ENCODE data around the gene B3GNT3.
"Not testable (repeated sequence)": the region's sequence is repeated elsewhere in the genome, so short reads cannot be mapped to it uniquely, and the experiment has no call there.

B3GNT3 gene

GRCh38 chr19:17766543-17767131 is 28.3 kb upstream of the B3GNT3 start:
- no peak for DNase-seq (ENCODE audit: low read depth in 2 of 2)

DNA sequence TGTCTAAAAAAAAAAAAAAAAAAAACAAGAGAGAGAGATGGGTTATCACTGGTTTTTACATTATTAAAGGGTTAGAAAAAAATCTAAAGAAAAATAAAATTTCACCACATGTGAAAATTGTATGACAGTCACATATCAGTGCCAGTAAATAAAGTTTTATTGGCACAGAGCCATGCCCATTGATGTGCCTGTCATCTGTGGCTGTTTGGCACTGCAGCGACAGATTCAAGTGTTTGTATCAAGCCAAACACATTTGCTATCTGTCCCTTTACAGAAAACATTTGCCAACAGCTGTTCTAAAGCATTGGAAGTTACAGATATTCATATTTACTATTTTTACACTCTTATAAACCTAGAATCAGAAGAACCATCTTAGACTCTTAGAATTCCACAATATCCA is 27.4 kb upstream of the B3GNT3 start:
- DNase-seq (ENCODE audit: low read depth in 2 of 2) = no peak

GRCh38 chr19:17770613-17771012 is 24.3 kb upstream of the B3GNT3 start:
- no peak for DNase-seq (ENCODE audit: low read depth in 2 of 2)

- no peak for DNase-seq (ENCODE audit: low read depth in 2 of 2)
Observed at GRCh38 chr19:17772172-17772571, 22.8 kb upstream of the B3GNT3 start.

DNA sequence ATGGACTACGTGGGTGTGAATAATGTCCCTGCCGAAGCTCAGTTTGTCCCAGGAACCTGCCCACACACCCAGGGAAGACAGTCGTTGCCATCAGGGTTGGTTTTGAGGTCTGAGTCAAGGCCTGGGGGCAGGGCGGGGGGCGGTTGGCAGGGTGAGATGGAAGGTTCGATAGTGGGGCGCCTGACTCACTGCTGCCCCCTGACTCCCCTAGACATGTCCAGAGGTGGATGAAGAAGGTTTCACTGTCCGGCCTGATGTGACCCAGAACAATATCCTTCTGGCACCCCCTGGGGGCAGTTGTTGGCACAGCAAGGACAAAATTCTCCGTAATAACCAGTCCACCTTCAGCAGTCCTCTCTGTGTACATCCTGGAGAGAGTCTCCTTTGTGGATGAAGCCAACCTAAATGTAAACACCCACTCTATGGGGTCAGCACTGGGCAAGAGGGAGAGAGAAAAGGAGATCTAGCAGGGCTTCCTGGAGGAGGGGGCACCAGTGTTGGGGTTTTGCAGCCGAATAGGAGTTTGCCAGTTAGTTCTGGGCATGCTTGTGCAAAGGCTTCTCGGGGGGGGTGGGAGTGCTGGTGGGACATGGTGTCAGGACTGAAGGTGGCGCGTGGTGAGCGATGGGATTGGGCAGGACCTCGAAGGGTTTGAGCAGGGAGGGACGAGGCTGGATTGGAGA is 19.6 kb upstream of the B3GNT3 start:
- DNase-seq (ENCODE audit: low read depth in 2 of 2) = no peak

- no peak for DNase-seq (ENCODE audit: low read depth in 2 of 2)
Observed at GRCh38 chr19:17775991-17776803, 18.7 kb upstream of the B3GNT3 start.

- DNase-seq (ENCODE audit: low read depth in 2 of 2) = not testable (repeated sequence)
Observed at GRCh38 chr19:17777840-17778239, 17.1 kb upstream of the B3GNT3 start.

DNA sequence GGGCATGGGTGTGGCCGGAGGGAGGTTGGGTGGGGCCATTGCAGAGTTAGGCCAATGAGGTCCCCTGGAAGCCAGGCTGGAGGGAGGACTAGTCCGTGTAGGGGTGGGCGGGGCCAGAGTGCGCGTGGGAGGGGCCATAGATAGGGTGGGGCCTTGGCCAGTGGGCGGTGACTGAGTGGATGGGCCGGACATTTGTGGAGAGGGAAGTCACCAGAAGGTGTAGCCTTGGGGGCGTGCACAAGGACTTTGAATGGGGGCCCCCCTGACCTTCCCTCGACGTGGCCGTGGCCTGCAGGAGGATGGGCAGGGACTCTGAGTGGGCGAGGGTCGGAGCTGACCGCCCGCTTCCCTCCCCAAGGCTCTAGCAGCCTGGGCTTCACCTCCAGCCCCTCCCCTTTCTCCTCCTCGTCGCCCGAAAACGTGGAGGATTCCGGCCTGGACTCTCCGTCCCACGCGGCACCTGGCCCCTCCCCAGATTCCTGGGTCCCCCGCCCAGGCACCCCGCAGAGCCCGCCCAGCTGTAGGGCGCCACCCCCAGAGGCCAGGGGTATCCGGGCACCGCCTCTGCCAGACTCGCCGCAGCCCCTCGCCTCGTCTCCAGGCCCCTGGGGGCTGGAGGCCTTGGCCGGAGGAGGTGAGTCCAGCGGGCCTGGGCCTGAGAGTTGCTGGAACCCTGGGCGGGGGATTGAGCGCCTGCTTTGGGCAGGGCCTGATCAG is 16.5 kb upstream of the B3GNT3 start:
- DNase-seq (ENCODE audit: low read depth in 2 of 2) = no peak

DNA sequence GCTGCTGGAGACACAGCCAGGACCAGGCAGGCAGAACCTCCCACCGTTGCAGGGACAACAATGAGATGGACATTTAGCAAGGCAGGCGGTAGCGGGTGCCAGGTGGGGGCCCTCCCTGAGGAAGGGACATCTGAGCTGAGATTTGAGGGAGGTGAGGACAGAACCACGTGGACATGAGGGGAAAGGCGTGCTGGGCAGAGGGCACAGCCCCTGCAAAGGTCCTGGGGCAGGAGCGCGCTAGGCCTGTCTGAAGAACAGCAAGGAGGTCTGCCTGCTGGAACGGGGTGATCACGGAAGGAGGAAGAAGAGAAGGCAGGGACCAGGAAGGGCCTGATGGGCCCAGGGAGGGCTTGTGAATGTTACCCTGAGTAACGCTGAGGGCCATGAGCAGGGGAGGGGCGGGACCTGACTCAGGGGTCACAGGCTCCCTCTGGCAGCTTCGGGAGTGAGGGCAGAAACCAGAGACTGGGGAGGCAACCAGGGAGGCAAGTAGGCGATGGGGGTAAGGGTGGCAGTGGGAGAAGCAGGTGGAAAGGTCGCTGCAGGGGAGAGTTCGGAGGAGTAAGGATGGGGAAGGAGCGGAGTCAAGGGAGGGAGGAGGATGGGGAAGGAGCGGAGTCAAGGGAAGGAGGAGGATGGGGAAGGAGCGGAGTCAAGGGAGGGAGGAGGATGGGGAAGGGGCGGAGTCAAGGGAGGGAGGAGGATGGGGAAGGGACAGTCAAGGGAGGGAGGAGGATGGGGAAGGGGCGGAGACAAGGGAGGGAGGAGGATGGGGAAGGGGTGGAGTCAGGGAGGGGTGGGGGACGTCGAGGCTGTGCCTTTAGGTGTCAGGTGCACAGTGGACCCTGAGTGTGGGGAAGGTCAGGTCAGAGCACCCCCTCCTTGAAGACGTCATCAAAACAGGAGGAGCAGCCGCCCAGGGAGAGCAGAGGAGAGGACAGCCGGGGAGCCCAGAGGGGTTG is 15.7 kb upstream of the B3GNT3 start:
- no peak for DNase-seq (ENCODE audit: low read depth in 2 of 2)

DNA sequence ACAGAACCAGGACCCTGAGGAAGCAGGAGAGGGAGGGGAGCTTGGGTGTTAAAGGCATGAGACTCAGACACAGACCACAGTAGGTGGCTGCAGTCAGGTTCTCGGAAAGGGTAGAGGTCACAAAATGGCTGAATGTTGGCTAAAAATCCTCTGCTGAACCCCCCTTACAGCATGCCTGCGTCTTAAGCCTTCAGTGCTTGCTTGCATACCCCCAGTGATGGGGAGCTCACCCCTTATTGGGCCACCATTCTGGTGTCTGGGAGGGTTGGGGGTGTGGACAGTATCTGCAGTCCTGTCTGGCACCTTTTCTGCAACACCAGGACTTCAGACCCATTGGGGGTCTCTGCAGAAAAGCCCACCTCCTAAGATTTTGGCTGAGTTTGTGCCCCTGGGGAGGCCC is 14.2 kb upstream of the B3GNT3 start:
- DNase-seq (ENCODE audit: low read depth in 2 of 2) = no peak

DNA sequence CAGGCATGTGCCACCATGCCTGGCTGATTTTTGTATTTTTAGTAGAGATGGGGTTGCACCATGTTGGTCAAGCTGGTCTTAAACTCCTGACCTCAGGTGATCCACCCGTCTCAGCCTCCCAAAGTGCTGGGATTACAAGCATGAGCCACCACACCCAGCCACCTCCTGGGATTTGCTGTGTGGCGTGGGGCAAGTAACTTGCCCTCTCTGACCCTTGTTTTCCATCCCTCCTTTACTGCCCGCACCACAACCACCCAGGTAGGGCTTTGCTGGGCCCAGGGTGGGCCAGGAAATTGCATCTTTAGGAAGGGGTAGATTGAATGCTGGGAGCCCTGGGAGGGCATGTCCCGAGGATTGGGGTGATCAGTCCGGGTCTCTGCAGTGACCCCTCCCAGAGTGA is 11.2 kb upstream of the B3GNT3 start:
- not testable (repeated sequence) for DNase-seq (ENCODE audit: low read depth in 2 of 2)

DNA sequence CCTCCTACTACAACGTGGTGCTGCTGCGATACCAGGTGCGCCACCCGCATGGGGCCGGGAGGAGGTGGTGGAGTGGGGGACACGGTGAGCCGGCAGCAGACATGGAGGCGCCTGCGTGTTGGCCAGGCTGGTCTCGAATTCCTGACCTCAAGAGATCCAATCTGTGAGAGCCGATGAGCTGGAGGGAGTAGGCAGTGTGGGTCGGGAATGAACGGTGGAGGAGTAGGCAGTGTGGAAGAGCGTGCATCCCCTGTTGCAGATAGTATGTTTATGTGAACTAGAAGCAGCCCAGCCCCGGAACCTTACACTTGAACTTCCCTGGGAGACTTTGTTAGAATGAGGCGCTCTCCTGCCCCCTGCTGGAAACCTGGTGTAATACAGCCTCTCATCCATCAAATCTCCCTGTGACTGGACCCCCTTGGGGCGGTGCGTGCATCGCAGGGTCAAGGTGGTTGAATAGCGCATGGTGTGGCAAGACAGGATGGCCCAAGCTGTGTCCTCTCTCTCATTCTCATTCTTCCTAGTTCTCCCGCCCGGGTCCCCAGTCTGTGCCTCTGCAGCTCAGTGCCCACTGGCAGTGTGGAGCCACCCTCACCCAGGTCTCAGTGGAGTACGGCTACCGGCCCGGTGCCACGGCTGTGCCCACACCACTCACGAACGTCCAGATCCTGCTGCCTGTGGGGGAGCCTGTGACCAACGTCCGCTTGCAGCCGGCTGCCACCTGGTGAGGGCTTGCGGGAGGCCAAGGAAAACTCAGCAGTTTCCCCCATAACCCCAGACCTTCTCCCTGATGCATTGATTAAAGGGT is 10.5 kb upstream of the B3GNT3 start:
- peak; percentile 27 to 41 for DNase-seq (ENCODE audit: low read depth in 2 of 2)

DNA sequence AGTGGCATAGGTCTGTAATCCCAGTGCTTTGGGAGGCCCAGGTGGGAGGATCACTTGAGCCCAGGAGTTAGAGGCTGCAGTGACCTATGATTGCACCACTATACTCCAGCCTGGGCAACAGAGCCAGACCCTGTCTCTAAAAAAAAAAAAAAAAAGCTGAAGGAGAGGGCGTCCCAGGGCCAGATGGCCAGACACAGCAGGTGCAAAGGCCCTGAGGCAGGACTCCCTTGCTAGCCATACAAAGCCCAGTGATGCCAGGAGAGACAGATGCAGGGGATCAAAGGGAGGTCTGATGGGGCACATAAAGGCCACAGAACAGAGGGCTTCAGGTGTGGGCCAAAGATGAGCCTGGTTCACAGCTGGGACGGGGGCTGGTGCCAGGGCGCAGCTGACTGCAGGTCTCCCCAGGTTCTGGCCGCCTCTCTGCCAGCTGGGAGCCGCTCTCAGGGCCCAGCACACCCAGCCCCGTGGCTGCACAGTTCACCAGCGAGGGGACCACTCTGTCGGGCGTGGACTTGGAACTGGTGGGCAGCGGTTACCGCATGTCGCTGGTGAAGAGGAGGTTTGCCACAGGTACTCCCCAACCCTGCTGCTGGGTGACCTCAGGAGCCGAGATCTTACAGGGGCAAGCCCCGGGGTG is 7.5 kb upstream of the B3GNT3 start:
- no peak for DNase-seq (ENCODE audit: low read depth in 2 of 2)

DNA sequence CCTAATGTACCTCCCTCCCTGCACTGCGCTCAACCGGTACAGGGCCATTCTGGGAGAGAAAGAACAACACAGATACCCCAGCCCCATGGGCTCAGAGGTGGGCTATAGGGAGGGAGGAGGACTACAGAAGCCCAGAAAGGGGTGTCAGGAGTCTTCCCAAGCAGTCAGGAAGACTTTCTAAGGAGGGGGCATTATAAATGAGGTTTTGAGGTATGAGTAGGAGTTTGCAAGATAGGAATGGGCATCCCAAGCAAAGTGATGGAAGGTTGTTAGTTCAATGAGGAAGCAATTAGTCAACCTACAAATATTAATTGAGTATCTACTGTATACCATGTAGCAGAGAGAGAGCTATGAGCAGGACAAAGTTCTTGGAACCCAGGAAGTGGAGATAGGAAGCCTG is 6.3 kb upstream of the B3GNT3 start:
- no peak for DNase-seq (ENCODE audit: low read depth in 2 of 2)

DNA sequence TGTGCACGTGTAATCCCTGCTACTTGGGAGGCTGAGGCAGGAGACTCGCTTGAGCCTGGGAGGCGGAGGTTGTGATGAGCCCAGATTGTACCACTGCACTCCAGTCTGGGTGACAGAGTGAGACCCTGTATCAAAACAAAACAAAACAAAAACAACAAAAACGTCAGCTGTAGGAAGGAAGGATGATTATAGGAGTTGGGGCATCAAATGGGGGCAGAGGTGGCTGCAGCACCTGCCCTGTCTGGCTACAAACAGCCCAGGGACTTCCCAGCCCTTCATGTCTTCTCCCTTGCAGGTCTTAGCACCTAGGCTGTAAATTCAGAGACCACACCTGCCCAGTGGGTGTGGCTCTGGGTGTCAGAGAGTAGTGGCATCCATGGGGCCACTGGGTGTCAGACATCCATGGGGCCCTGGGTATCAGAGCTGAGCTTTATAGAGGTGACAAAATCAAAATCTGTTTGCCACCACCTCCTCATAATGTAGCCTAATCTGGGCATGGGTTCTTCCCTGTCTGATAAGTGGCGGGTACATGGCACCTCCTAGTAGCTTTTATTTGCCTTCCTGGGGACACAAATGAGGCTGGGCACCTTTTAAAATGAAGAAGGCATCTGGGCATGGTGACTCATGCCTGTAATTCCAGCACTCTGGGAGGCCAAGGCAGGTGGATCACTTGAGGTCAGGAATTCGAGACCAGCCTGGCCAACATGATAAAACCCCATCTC is 4.7 kb upstream of the B3GNT3 start:
- no peak for DNase-seq (ENCODE audit: low read depth in 2 of 2)

- DNase-seq (ENCODE audit: low read depth in 2 of 2) = no peak
Observed at GRCh38 chr19:17794412-17794730, 567 bp upstream of the B3GNT3 start.

GRCh38 chr19:17795495-17795856 is 538 bp downstream of the B3GNT3 start:
- DNase-seq (ENCODE audit: low read depth in 2 of 2) = no peak

DNA sequence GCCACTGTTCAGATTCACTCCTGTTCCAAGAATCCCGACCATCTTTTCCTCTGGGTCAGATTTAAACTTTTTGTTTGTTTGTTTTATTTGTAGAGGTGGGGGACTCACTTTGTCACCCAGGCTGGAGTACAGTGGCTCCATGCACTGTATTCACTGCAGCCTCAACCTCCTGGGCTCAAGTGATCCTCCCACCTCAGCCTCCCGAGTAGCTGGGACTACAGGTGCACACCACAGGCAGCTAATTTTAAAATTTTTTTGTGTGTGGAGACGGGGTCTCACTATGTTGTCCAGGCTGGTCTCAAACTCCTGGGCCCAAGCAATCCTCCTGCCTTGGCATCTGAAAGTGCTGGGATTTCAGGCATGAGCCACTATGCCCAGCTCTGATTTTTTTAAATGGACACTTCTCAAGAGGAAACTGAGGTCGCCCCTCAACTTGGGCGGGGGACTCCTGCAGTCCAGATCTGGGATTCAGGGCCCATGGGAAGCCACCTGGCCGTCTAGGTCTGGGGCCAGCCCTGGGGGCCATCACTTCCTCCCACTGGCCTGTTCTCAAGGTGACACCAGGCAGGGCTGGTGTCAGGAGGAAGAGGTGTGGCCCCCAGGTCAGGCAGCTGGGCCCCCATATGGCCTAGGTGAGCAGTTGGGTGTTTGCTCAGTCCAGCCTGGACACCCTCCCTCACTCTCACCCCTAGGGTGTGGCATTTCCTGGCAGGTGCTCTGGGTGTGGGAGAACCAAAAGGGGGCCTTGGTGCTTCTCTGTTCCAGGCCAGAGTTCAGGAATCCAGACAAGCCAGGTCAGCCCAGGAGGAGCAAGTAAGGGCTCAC is 1.3 kb downstream of the B3GNT3 start:
- DNase-seq (ENCODE audit: low read depth in 2 of 2) = no peak
